ENCODE data around the gene ZCWPW2.

DNA sequence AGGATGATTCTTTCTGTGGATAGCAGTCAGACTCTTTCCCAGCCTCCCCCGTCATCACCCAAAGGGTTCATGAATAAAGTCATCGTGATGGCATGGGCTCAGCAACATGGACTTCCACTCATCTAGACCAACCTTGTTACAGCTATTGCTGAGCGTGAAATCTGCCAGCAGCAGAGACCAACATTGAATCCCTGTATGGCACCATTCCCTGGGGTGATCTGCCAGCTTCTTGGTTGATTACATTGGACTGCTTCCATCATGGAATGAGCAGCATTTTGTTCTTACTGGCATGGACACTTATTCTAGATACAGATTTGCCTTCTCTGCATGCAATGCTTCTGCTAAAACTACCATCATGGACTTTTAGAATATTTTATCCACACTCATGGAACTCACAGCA is 195.7 kb downstream of the ZCWPW2 start:
- TF ChIP-seq CTCF (conservative IDR thresholded peaks at IDR 0.05) = no peak
- no peak for TF ChIP-seq ZFX (IDR thresholded peaks at IDR 0.05)

Data from C4-2B (cell line).